GM12875 (cell line): Measurements from ENCODE around the gene USP14.

Source experiments
- H3K4me3 ChIP-seq: one replicate; pipeline ENCODE4 v1.5.1; 2011; ENCODE audit warnings: low read depth, low read length, control low read depth
- TF ChIP-seq, protein P1 (sequence below): IDR thresholded peaks from 2 replicates; pipeline ENCODE4 v1.5.1; 2011; ENCODE audit warnings: low read depth, mild to moderate bottlenecking, control low read depth, inconsistent platforms, low read length, moderate library complexity, borderline replicate concordance; ENCODE audit not compliant: insufficient read depth

USP14 gene

DNA sequence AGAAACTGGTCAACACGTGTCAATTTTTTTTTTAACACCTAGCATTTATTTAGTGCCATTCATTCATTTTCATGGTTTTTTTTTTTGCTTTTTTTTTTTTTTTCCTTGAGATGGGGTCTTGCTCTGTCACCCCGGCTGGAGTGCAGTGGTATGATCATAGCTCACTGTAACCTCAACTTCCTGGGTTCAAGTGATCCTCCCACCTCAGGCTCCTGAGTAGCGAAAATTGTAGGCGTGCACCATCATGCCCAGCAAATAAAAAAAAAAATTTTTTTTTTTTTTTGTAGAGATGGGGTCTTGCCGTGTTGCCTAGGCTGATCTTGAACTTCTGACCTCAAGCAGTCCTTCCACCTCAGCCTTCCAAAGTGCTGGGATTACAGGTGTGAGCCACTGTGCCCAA is 21.1 kb downstream of the USP14 start:
- TF ChIP-seq, protein P1, sequence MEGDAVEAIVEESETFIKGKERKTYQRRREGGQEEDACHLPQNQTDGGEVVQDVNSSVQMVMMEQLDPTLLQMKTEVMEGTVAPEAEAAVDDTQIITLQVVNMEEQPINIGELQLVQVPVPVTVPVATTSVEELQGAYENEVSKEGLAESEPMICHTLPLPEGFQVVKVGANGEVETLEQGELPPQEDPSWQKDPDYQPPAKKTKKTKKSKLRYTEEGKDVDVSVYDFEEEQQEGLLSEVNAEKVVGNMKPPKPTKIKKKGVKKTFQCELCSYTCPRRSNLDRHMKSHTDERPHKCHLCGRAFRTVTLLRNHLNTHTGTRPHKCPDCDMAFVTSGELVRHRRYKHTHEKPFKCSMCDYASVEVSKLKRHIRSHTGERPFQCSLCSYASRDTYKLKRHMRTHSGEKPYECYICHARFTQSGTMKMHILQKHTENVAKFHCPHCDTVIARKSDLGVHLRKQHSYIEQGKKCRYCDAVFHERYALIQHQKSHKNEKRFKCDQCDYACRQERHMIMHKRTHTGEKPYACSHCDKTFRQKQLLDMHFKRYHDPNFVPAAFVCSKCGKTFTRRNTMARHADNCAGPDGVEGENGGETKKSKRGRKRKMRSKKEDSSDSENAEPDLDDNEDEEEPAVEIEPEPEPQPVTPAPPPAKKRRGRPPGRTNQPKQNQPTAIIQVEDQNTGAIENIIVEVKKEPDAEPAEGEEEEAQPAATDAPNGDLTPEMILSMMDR, result no peak
- no peak overlapping the region for H3K4me3 ChIP-seq

DNA sequence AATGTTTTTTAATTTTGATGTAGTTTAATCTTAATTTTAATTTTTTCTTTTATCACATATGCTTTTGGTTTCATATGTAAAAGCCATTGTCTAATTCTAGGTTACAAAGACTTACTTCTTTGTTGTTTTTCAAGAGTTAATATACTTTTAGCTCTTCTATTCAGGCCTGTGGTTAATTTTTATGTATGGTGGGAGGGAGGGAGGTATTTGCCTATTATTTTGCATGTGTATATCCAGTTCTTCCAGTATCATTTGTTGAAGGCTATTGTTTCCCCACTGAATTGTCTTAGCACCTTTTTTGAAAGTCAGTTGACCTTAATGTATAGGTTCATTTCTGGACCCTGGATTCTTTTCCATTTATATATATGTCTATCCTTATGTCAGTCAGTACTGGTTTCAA is 23.4 kb downstream of the USP14 start:
- no peak overlapping the region for H3K4me3 ChIP-seq
- TF ChIP-seq, protein P1, result no peak

DNA sequence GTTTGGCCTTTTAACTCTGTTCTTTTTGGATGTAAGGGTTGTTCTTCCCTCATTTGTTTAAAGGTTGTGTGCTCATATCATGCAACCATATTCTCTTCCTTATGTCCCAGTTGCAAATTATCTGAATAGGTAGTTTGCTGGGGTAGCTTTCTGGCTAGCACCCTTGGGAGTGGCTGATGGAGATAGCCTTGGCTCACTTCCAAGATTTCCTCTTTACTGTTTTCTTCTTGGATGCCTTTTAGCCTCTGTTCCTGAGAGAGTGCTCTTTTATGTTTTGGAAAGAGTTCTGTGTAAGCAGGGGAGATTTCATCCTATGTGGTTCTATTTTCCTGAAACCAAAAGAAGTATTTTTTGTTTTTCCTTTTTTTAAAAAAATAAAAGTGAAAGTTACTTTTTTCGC is 25.4 kb downstream of the USP14 start:
- no peak overlapping the region for H3K4me3 ChIP-seq
- TF ChIP-seq, protein P1, result no peak

DNA sequence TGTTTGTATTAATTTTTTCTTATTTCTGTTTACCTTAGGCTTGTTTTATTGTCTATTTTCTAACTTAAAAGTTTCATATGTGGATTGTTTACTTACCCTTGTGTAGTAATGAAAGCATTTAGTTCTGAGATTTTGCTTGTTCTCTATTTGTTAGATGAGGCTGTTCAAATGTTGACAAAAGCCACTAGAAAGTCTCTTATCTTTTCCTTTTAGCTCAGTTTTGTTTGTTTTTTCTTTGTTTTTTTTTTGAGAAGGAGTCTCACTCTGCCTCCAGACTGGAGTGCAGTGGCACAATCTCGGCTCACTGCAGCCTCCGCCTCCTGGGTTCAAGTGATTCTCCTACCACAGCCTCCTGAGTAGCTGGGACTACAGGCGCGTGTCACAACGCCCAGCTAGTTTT is 30.9 kb downstream of the USP14 start:
- TF ChIP-seq, protein P1, result no peak
- no peak overlapping the region for H3K4me3 ChIP-seq

DNA sequence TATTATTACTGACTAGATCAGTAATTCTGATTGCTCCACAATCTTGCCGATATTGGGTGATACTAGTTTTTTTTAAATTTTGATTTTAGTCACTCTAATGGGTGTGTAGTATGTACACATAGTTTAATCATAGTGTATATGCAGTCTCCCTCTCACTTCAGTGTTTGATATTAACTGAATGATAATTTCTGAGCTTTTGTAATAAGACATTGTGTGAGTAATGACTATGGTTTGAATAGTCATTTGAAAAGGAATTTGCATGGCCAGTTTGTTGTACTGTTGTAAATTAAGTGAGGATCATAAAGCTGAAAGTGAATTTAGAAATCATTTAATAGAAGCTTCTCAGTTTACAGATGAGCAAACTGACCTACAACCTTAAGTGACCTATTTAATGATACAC is 33.4 kb downstream of the USP14 start:
- TF ChIP-seq, protein P1, result no peak
- no peak overlapping the region for H3K4me3 ChIP-seq

DNA sequence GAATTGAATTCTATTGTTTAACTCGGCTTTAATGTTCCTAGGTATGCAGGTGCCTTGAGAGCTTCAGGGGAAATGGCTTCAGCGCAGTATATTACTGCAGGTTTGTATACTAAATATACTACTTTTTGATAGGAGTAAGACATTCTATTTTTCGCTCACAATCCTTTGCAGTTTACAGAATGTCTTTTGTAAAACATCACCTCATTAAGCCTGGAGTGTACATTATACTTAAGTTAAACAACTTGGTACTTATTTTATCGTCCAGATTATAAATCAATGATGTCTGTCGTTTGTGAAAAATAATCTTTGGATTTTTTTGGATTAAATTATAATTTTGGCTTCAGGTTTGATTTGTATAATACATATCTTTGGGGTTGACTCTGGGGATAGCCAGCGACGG is 34.4 kb downstream of the USP14 start:
- TF ChIP-seq, protein P1, result no peak
- no peak overlapping the region for H3K4me3 ChIP-seq

DNA sequence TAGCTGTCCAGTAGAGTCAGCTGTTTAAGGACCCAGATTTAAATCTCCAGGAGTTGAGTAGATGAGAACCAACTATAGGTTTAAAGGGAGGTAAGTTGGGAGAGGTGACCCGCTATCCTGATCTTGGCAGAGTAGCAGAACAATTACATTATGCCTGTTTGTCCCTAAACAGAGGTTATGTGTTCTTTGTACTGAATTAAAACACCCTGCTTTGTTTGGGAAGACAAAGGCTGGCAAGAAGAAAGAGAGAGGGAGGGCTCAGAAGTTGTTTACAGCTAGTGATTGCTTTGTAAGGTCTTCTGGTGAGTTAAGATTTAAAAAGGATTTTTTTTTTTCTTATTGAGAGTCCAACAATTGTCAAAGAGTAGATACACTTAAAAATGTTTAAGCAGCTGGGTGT is 37.3 kb downstream of the USP14 start:
- no peak overlapping the region for H3K4me3 ChIP-seq

More for the DNA sequence above, 37.3 kb downstream of the USP14 start:
- TF ChIP-seq, protein P1, result no peak
